IMR-90 (cell line): Measurements from ENCODE around the gene CCL11.

Source experiments
- FOS ChIP-seq: fragments of 150-350 bp; IDR thresholded peaks from 2 replicates; pipeline ENCODE4 v1.6.1; 2016; ENCODE audit warnings: low read depth, low read length
- MAZ ChIP-seq: IDR thresholded peaks from 2 replicates; pipeline ENCODE4 v1.6.1; 2012; ENCODE audit warnings: low read depth, mild to moderate bottlenecking, low read length, improper control_type of control experiment, moderate library complexity, borderline replicate concordance
- MXI1 ChIP-seq: IDR thresholded peaks from 2 replicates; pipeline ENCODE4 v1.6.1; 2012; ENCODE audit warnings: low read depth, mild to moderate bottlenecking, low read length, moderate library complexity, borderline replicate concordance
- POLR2A ChIP-seq: IDR thresholded peaks from 2 replicates; pipeline ENCODE4 v1.6.1; 2012; ENCODE audit warnings: mild to moderate bottlenecking, low read depth, low read length
- RAD21 ChIP-seq: IDR thresholded peaks from 2 replicates; pipeline ENCODE4 v1.6.1; 2012; ENCODE audit warnings: low read length, improper control_type of control experiment
- RFX5 ChIP-seq: IDR thresholded peaks from 2 replicates; pipeline ENCODE4 v1.8.0; 2012; ENCODE audit warnings: low read depth, mild to moderate bottlenecking, low read length, moderate library complexity
- TF ChIP-seq, protein P1 (sequence below): conservative IDR thresholded peaks from 2 replicates; pipeline ENCODE4 v1.5.1; 2012; ENCODE audit warnings: mild to moderate bottlenecking, low read depth, low read length, improper control_type of control experiment
- TF ChIP-seq, protein P2 (sequence below): fragments of 150-350 bp; IDR thresholded peaks from 2 replicates; pipeline ENCODE4 v1.6.1; 2017; ENCODE audit warnings: mild to moderate bottlenecking, antibody characterized with exemption, low read length, low read depth
- TF ChIP-seq, protein P3 (sequence below): fragments of 150-350 bp; IDR thresholded peaks from 2 replicates; pipeline ENCODE4 v1.6.1; 2016; ENCODE audit warnings: low read depth, mild to moderate bottlenecking, low read length, moderate library complexity, borderline replicate concordance

DNA sequence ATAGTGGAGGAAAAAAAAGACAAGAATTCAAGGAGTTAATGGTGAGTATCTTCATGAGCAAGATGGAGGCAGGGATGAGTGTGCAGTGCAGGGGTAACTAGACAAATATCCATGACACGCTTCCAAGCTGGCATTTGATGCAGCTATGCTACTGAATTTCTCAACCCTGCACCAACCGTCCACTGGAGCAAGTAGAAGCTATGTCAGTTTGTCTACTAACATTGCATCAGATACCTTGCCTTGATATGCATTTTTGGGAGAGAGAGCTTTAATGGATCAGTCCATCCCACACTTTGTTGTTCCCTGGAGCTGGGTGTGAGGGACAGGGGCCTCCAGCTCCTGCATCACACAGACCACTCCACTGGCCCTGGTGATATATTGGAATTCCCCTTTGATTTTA is 16.4 kb downstream of the CCL11 start:
- TF ChIP-seq, protein P1, sequence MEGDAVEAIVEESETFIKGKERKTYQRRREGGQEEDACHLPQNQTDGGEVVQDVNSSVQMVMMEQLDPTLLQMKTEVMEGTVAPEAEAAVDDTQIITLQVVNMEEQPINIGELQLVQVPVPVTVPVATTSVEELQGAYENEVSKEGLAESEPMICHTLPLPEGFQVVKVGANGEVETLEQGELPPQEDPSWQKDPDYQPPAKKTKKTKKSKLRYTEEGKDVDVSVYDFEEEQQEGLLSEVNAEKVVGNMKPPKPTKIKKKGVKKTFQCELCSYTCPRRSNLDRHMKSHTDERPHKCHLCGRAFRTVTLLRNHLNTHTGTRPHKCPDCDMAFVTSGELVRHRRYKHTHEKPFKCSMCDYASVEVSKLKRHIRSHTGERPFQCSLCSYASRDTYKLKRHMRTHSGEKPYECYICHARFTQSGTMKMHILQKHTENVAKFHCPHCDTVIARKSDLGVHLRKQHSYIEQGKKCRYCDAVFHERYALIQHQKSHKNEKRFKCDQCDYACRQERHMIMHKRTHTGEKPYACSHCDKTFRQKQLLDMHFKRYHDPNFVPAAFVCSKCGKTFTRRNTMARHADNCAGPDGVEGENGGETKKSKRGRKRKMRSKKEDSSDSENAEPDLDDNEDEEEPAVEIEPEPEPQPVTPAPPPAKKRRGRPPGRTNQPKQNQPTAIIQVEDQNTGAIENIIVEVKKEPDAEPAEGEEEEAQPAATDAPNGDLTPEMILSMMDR, result no peak
- TF ChIP-seq MXI1 (no peak), RFX5 (no peak), POLR2A (no peak), RAD21 (no peak), FOS (no peak), MAZ (no peak)
- TF ChIP-seq, protein P2, sequence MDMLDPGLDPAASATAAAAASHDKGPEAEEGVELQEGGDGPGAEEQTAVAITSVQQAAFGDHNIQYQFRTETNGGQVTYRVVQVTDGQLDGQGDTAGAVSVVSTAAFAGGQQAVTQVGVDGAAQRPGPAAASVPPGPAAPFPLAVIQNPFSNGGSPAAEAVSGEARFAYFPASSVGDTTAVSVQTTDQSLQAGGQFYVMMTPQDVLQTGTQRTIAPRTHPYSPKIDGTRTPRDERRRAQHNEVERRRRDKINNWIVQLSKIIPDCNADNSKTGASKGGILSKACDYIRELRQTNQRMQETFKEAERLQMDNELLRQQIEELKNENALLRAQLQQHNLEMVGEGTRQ, result no peak
- TF ChIP-seq, protein P3, sequence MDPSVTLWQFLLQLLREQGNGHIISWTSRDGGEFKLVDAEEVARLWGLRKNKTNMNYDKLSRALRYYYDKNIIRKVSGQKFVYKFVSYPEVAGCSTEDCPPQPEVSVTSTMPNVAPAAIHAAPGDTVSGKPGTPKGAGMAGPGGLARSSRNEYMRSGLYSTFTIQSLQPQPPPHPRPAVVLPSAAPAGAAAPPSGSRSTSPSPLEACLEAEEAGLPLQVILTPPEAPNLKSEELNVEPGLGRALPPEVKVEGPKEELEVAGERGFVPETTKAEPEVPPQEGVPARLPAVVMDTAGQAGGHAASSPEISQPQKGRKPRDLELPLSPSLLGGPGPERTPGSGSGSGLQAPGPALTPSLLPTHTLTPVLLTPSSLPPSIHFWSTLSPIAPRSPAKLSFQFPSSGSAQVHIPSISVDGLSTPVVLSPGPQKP, result no peak
